Neural progenitor cell (in vitro differentiated cells): ENCODE measurements around the gene HUNK.

Source experiments
- EZH2 ChIP-seq: fragments of 200-600 bp; sonication (generic); IDR thresholded peaks from 2 replicates; pipeline ENCODE4 v1.6.1; 2017; ENCODE audit warnings: antibody characterized with exemption, mild to moderate bottlenecking, moderate library complexity
- EZH2phosphoT487 ChIP-seq: fragments of 200-600 bp; sonication (generic); IDR thresholded peaks from 2 replicates; pipeline ENCODE4 v1.6.1; 2017; ENCODE audit warnings: antibody characterized with exemption
- TF ChIP-seq, protein P1 (sequence below): fragments of 200-600 bp; sonication (generic); IDR thresholded peaks from 2 replicates; pipeline ENCODE4 v1.5.1; 2017; ENCODE audit warnings: antibody characterized with exemption, mild to moderate bottlenecking

DNA sequence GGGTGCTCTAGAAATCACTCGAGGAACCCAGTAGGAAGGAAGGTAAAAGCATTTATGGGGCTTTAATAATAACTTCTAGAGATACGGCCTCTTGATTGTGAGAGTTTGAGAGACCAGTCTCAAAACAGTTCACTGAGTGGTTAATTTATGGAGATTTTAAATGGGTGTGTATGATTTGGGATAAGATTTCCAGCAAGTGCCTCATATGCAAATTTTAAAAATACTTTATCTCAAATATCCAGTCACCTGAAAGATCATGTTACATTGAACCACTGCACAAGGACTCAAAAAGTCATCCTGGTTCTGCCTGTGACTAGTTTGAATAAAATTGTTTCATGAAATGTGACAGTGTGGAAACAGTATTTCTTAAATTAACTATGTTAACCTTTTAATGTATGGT is 64.5 kb downstream of the HUNK start:
- TF ChIP-seq, protein P1, sequence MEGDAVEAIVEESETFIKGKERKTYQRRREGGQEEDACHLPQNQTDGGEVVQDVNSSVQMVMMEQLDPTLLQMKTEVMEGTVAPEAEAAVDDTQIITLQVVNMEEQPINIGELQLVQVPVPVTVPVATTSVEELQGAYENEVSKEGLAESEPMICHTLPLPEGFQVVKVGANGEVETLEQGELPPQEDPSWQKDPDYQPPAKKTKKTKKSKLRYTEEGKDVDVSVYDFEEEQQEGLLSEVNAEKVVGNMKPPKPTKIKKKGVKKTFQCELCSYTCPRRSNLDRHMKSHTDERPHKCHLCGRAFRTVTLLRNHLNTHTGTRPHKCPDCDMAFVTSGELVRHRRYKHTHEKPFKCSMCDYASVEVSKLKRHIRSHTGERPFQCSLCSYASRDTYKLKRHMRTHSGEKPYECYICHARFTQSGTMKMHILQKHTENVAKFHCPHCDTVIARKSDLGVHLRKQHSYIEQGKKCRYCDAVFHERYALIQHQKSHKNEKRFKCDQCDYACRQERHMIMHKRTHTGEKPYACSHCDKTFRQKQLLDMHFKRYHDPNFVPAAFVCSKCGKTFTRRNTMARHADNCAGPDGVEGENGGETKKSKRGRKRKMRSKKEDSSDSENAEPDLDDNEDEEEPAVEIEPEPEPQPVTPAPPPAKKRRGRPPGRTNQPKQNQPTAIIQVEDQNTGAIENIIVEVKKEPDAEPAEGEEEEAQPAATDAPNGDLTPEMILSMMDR = no peak
- TF ChIP-seq EZH2phosphoT487 = no peak
- TF ChIP-seq EZH2 = no peak
